GM23338 (cell line): Measurements from ENCODE around the gene EVC2. TPM values are rescaled to one million over a fixed set of nuclear protein-coding genes. Genes with fewer than 3 reads are reported as not detected.
A peak's percentile ranks its signal among the peaks of the same experiment; 100 is the strongest.

Experiments used
- ATAC-seq: fragments of 200-7000 bp; cut with Tn5 transposase; 3 replicates; pipeline ENCODE4 v1.9.1; 2020
- DNase-seq: peaks from one replicate; pipeline ENCODE4 v3.0.0-alpha.2; 2015; ENCODE audit warnings: low spot score
- H2AFZ ChIP-seq: fragments of 200-600 bp; sonication (generic); 2 replicates; pipeline ENCODE4 v1.8.0; 2016; ENCODE audit warnings: antibody characterized with exemption, mild to moderate bottlenecking, moderate library complexity
- H3F3A ChIP-seq: fragments of 200-600 bp; sonication (generic); replicated peaks from 2 replicates; pipeline ENCODE4 v1.8.0; 2017; ENCODE audit warnings: antibody characterized with exemption, mixed run types, low read depth
- H3K27ac ChIP-seq: fragments of 200-600 bp; sonication (generic); 2 replicates; pipeline ENCODE4 v1.6.1; 2016; ENCODE audit warnings: low read depth
- H3K27me3 ChIP-seq: fragments of 200-600 bp; sonication (generic); 2 replicates; pipeline ENCODE4 v1.8.0; 2016; ENCODE audit warnings: mild to moderate bottlenecking, mixed run types, moderate library complexity; ENCODE audit not compliant: insufficient read depth
- H3K36me3 ChIP-seq: fragments of 200-600 bp; sonication (generic); 2 replicates; pipeline ENCODE4 v1.8.0; 2016; ENCODE audit warnings: mild to moderate bottlenecking; ENCODE audit not compliant: insufficient read depth
- H3K4me1 ChIP-seq: fragments of 200-600 bp; sonication (generic); 2 replicates; pipeline ENCODE4 v1.8.0; 2016; ENCODE audit warnings: mild to moderate bottlenecking, moderate library complexity; ENCODE audit not compliant: insufficient read depth
- H3K4me2 ChIP-seq: fragments of 200-600 bp; sonication (generic); 2 replicates; pipeline ENCODE4 v1.7.1; 2017; ENCODE audit warnings: mixed run types
- H3K4me3 ChIP-seq: fragments of 200-600 bp; sonication (generic); 2 replicates; pipeline ENCODE4 v1.6.1; 2016; ENCODE audit warnings: mixed run types
- H3K79me2 ChIP-seq: fragments of 200-600 bp; sonication (generic); replicated peaks from 2 replicates; pipeline ENCODE4 v1.8.0; 2017; ENCODE audit warnings: mild to moderate bottlenecking; ENCODE audit not compliant: insufficient read depth
- H3K9me2 ChIP-seq: fragments of 200-600 bp; sonication (generic); 2 replicates; pipeline ENCODE4 v1.8.0; 2017; ENCODE audit not compliant: insufficient read depth
- H4K20me1 ChIP-seq: fragments of 200-600 bp; sonication (generic); replicated peaks from 2 replicates; pipeline ENCODE4 v1.8.0; 2017; ENCODE audit warnings: mild to moderate bottlenecking; ENCODE audit not compliant: insufficient read depth
- H3K27ac Mint-ChIP-seq: 2 replicates; pipeline ENCODE4 v1.8.0; 2020; ENCODE audit warnings: inconsistent platforms, mild to moderate bottlenecking, moderate library complexity, mixed read lengths
- H3K27me3 Mint-ChIP-seq: 3 replicates; pipeline ENCODE4 v1.8.0; 2022; ENCODE audit warnings: low read depth, mild to moderate bottlenecking, moderate library complexity, mixed read lengths, inconsistent platforms; ENCODE audit not compliant: insufficient read depth, poor library complexity
- H3K36me3 Mint-ChIP-seq: 3 replicates; pipeline ENCODE4 v1.8.0; 2021; ENCODE audit warnings: low read depth, mild to moderate bottlenecking, inconsistent platforms, moderate library complexity, mixed read lengths
- H3K4me1 Mint-ChIP-seq: 3 replicates; pipeline ENCODE4 v1.8.0; 2020; ENCODE audit warnings: mild to moderate bottlenecking, inconsistent platforms, mixed read lengths
- H3K4me3 Mint-ChIP-seq: 3 replicates; pipeline ENCODE4 v1.8.0; 2021; ENCODE audit warnings: moderate library complexity, mild to moderate bottlenecking, inconsistent platforms, mixed read lengths
- H3K9me3 Mint-ChIP-seq: 3 replicates; pipeline ENCODE4 v1.8.0; 2020; ENCODE audit warnings: moderate library complexity, mild to moderate bottlenecking, inconsistent platforms, mixed read lengths
- CTCF ChIP-seq, 2 experiments: fragments of 200-600 bp in 1 of 2; sonication (generic) in 1 of 2; conservative IDR thresholded peaks; 2 replicates each; pipeline versions ENCODE4 v1.5.1 to v1.6.1; 2016 to 2017; ENCODE audit warnings: antibody characterized with exemption in 2 of 2, low read depth in 2 of 2, mild to moderate bottlenecking in 2 of 2, moderate library complexity in 1 of 2
- ETS1 ChIP-seq: IDR thresholded peaks from 2 replicates; pipeline ENCODE4 v1.6.1; 2016; ENCODE audit warnings: antibody characterized with exemption
- EZH2 ChIP-seq: fragments of 200-600 bp; sonication (generic); IDR thresholded peaks from one replicate; pipeline ENCODE4 v1.8.0; 2017; ENCODE audit warnings: antibody characterized with exemption, mild to moderate bottlenecking, low read depth; ENCODE audit not compliant: unreplicated experiment
- EZH2phosphoT487 ChIP-seq: fragments of 200-600 bp; sonication (generic); IDR thresholded peaks from one replicate; pipeline ENCODE4 v1.8.1; 2018; ENCODE audit warnings: antibody characterized with exemption; ENCODE audit not compliant: unreplicated experiment
- JUNB ChIP-seq: IDR thresholded peaks from one replicate; pipeline ENCODE4 v1.6.1; 2016; ENCODE audit warnings: antibody characterized with exemption; ENCODE audit not compliant: unreplicated experiment
- NANOG ChIP-seq: IDR thresholded peaks from 2 replicates; pipeline ENCODE4 v1.6.1; 2016; ENCODE audit warnings: antibody characterized with exemption, borderline replicate concordance
- POLR2AphosphoS5 ChIP-seq: IDR thresholded peaks from 2 replicates; pipeline ENCODE4 v1.6.1; 2016; ENCODE audit warnings: antibody characterized with exemption, low read depth
- ZNF114 ChIP-seq: fragments of 250-450 bp; sonication (Bioruptor Pico); IDR thresholded peaks from 2 replicates; pipeline ENCODE4 v1.5.0; 2020; ENCODE audit warnings: mild to moderate bottlenecking, moderate library complexity
- polyA plus RNA-seq: library from polyadenylated mRNA; unstranded; fragments of >200 nt; fragmentation: Nextera tagmentation; extraction: Ambion mirVana; gene quantifications from 2 replicates; pipeline ENCODE4 v1.2.1, GENCODE V29; 2016
- total RNA-seq: library from RNA; depleted of rRNA; stranded (reverse); fragments of >200 nt; shearing (Covaris generic); gene quantifications from 2 replicates; pipeline ENCODE4 v1.2.3, GENCODE V29; 2014
- TF ChIP-seq, protein P1 (sequence below): fragments of 250-450 bp; sonication (Bioruptor Pico); IDR thresholded peaks from 2 replicates; pipeline ENCODE4 v1.5.0; 2020; ENCODE audit warnings: mild to moderate bottlenecking, moderate library complexity

Gene EVC2
- total and polyA plus RNA-seq, 2 experiments from 2014 or later: 3.4 to 11.5 TPM

- Mint-ChIP-seq H3K27me3 (peaks cover 2% of the 10 kb centered on the region), H3K4me3 (no peak overlapping the region), H3K9me3 (peaks cover 28% of the 10 kb centered on the region), H3K27ac (no peak overlapping the region), H3K36me3 (peaks cover 35% of the 10 kb centered on the region), H3K4me1 (no peaks in the 10 kb centered on the region)
- H3K4me1 ChIP-seq: no peaks in the 10 kb centered on the region
- no peaks in the 10 kb centered on the region for H3K36me3 ChIP-seq
- H2AFZ ChIP-seq: no peak overlapping the region
- no peak overlapping the region for H3K27ac ChIP-seq
- H3K4me2 ChIP-seq: no peak overlapping the region
- no peaks in the 10 kb centered on the region for H3F3A ChIP-seq
- H4K20me1 ChIP-seq: no peaks in the 10 kb centered on the region
- no peak overlapping the region for H3K4me3 ChIP-seq
- no peaks in the 10 kb centered on the region for H3K27me3 ChIP-seq
- H3K79me2 ChIP-seq: no peaks in the 10 kb centered on the region
- TF ChIP-seq, protein P1, sequence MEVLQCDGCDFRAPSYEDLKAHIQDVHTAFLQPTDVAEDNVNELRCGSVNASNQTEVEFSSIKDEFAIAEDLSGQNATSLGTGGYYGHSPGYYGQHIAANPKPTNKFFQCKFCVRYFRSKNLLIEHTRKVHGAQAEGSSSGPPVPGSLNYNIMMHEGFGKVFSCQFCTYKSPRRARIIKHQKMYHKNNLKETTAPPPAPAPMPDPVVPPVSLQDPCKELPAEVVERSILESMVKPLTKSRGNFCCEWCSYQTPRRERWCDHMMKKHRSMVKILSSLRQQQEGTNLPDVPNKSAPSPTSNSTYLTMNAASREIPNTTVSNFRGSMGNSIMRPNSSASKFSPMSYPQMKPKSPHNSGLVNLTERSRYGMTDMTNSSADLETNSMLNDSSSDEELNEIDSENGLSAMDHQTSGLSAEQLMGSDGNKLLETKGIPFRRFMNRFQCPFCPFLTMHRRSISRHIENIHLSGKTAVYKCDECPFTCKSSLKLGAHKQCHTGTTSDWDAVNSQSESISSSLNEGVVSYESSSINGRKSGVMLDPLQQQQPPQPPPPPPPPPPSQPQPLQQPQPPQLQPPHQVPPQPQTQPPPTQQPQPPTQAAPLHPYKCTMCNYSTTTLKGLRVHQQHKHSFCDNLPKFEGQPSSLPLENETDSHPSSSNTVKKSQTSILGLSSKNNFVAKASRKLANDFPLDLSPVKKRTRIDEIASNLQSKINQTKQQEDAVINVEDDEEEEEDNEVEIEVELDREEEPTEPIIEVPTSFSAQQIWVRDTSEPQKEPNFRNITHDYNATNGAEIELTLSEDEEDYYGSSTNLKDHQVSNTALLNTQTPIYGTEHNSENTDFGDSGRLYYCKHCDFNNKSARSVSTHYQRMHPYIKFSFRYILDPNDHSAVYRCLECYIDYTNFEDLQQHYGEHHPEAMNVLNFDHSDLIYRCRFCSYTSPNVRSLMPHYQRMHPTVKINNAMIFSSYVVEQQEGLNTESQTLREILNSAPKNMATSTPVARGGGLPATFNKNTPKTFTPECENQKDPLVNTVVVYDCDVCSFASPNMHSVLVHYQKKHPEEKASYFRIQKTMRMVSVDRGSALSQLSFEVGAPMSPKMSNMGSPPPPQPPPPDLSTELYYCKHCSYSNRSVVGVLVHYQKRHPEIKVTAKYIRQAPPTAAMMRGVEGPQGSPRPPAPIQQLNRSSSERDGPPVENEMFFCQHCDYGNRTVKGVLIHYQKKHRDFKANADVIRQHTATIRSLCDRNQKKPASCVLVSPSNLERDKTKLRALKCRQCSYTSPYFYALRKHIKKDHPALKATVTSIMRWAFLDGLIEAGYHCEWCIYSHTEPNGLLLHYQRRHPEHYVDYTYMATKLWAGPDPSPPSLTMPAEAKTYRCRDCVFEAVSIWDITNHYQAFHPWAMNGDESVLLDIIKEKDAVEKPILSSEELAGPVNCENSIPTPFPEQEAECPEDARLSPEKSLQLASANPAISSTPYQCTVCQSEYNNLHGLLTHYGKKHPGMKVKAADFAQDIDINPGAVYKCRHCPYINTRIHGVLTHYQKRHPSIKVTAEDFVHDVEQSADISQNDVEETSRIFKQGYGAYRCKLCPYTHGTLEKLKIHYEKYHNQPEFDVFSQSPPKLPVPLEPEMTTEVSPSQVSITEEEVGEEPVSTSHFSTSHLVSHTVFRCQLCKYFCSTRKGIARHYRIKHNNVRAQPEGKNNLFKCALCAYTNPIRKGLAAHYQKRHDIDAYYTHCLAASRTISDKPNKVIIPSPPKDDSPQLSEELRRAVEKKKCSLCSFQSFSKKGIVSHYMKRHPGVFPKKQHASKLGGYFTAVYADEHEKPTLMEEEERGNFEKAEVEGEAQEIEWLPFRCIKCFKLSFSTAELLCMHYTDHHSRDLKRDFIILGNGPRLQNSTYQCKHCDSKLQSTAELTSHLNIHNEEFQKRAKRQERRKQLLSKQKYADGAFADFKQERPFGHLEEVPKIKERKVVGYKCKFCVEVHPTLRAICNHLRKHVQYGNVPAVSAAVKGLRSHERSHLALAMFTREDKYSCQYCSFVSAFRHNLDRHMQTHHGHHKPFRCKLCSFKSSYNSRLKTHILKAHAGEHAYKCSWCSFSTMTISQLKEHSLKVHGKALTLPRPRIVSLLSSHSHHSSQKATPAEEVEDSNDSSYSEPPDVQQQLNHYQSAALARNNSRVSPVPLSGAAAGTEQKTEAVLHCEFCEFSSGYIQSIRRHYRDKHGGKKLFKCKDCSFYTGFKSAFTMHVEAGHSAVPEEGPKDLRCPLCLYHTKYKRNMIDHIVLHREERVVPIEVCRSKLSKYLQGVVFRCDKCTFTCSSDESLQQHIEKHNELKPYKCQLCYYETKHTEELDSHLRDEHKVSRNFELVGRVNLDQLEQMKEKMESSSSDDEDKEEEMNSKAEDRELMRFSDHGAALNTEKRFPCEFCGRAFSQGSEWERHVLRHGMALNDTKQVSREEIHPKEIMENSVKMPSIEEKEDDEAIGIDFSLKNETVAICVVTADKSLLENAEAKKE (CRISPR knock-in tag): 0 out of 2 replicates have a peak, but pooled peaks have one; percentile 19
- TF ChIP-seq CTCF (conservative IDR thresholded peaks at IDR 0.05; ENCODE audit: low read depth in 2 of 2): peak; percentile 24 to 30; a peak in 3 of 4 replicates
- TF ChIP-seq JUNB: no peak
- no peak for TF ChIP-seq POLR2AphosphoS5
- no peaks in the 10 kb centered on the region for H3K9me2 ChIP-seq
- DNase-seq: peak; percentile 38
- ATAC-seq: peak; percentile 77
Observed at GRCh38 chr4:5554376-5554775, 154.0 kb downstream of the EVC2 start.

DNA sequence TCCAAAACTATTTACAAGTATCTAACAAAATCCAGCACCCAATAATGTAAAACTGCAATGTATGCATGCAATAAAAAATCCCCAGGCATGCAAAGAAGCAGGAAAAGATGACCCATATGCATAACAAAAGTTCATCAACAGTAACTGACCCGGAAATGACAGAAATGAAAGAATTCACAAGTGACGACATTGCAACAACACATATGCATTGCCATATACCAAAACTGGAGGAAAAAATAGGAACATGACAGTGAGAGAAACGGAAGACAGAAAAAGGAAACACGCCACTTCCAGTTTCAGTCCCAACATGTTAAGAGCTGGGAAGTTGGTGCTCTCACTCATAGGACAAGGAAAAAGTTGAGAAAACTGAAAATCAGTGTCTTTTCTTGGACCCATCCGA, 154.6 kb downstream of the EVC2 start:
- no peak overlapping the region for H3K4me3 Mint-ChIP-seq
- Histone ChIP-seq H3K79me2 (no peaks in the 10 kb centered on the region), H2AFZ (no peak overlapping the region), H3F3A (no peaks in the 10 kb centered on the region), H3K27me3 (no peaks in the 10 kb centered on the region), H3K4me3 (no peak overlapping the region), H3K4me2 (no peak overlapping the region), H4K20me1 (no peaks in the 10 kb centered on the region), H3K27ac (no peak overlapping the region), H3K9me2 (no peaks in the 10 kb centered on the region), H3K4me1 (no peaks in the 10 kb centered on the region), H3K36me3 (no peaks in the 10 kb centered on the region)
- peaks cover 38% of the 10 kb centered on the region for H3K36me3 Mint-ChIP-seq
- no peaks in the 10 kb centered on the region for H3K4me1 Mint-ChIP-seq
- no peak for ATAC-seq
- no peak for DNase-seq
- peaks cover 31% of the 10 kb centered on the region for H3K9me3 Mint-ChIP-seq
- H3K27ac Mint-ChIP-seq: no peak overlapping the region
- H3K27me3 Mint-ChIP-seq: peaks cover 2% of the 10 kb centered on the region
- no peak for TF ChIP-seq JUNB
- no peak for TF ChIP-seq ETS1
- TF ChIP-seq EZH2: no peak
- TF ChIP-seq NANOG: no peak
- TF ChIP-seq EZH2phosphoT487: no peak
- no peak for TF ChIP-seq ZNF114 (CRISPR knock-in tag)
